Left ventricle myocardium inferior (tissue), 1 donor: ENCODE measurements around the gene CDH18. TPM values are rescaled to one million over a fixed set of nuclear protein-coding genes. Genes with fewer than 3 reads are reported as not detected.

ENCODE experiments used
- DNase-seq: peaks from one replicate; pipeline ENCODE4 v3.0.0-alpha.2; 2020
- H3K27ac ChIP-seq: fragments of 200-600 bp; replicated peaks from 2 replicates; pipeline ENCODE4 v1.8.0; 2021
- H3K27me3 ChIP-seq: fragments of 200-600 bp; 2 replicates; pipeline ENCODE4 v1.8.0; 2021; ENCODE audit warnings: low read depth
- H3K36me3 ChIP-seq: fragments of 200-600 bp; 2 replicates; pipeline ENCODE4 v1.8.0; 2021
- H3K4me1 ChIP-seq: fragments of 200-600 bp; 2 replicates; pipeline ENCODE4 v1.8.0; 2021
- H3K4me3 ChIP-seq: fragments of 200-600 bp; 2 replicates; pipeline ENCODE4 v1.8.0; 2021; ENCODE audit warnings: mild to moderate bottlenecking, moderate library complexity
- H3K9me3 ChIP-seq: fragments of 200-600 bp; replicated peaks from 2 replicates; pipeline ENCODE4 v1.8.0; 2021
- CTCF ChIP-seq: fragments of 200-600 bp; IDR thresholded peaks from 2 replicates; pipeline ENCODE4 v1.8.0; 2021; ENCODE audit warnings: antibody characterized with exemption, mild to moderate bottlenecking, borderline replicate concordance
- intact Hi-C: fragments of 100-400 bp; cut with micrococcal nuclease; formaldehyde crosslinking; loops from one replicate; pipeline ENCODE4 v1.11.0; 2022
- total RNA-seq: library from RNA; stranded (reverse); fragmentation: NEBNext Ultra II Directional; extraction: Animal tissue kit (Norgen Biotek cat#: 25700); gene quantifications from one replicate; pipeline ENCODE4 v1.2.1, GENCODE V29; 2021
- donor health status: DM: no; HTN: yes; CAD: no; lungs with severe emphysema.

Gene CDH18
- total RNA-seq, 1 donor from 2014 or later = not detected

GRCh38 chr5:19694949-19695611 is 292.9 kb downstream of the CDH18 start:
- intact Hi-C loops = no loop called here
- Histone ChIP-seq H3K4me1 (no peaks in the 10 kb centered on the region), H3K27me3 (no peaks in the 10 kb centered on the region), H3K36me3 (no peaks in the 10 kb centered on the region), H3K27ac (no peak overlapping the region), H3K9me3 (peaks cover 16% of the 10 kb centered on the region), H3K4me3 (no peak overlapping the region)
- DNase-seq = no peak
- TF ChIP-seq CTCF = no peak

GRCh38 chr5:19690978-19691377 is 297.0 kb downstream of the CDH18 start:
- Histone ChIP-seq H3K4me1 (no peaks in the 10 kb centered on the region), H3K27ac (no peak overlapping the region), H3K4me3 (no peak overlapping the region), H3K27me3 (no peaks in the 10 kb centered on the region), H3K36me3 (no peaks in the 10 kb centered on the region), H3K9me3 (peaks cover 27% of the 10 kb centered on the region)
- intact Hi-C loops = no loop called here
- no peak for DNase-seq
- no peak for TF ChIP-seq CTCF

- intact Hi-C loops = no loop called here
- TF ChIP-seq CTCF = no peak
- Histone ChIP-seq H3K27me3 (no peaks in the 10 kb centered on the region), H3K4me1 (no peaks in the 10 kb centered on the region), H3K27ac (no peak overlapping the region), H3K36me3 (no peaks in the 10 kb centered on the region), H3K9me3 (peaks cover 11% of the 10 kb centered on the region), H3K4me3 (no peak overlapping the region)
- no peak for DNase-seq
Observed at GRCh38 chr5:19685473-19685872, 302.5 kb downstream of the CDH18 start.

- Histone ChIP-seq H3K4me1 (no peaks in the 10 kb centered on the region), H3K9me3 (peaks cover 14% of the 10 kb centered on the region), H3K27ac (no peak overlapping the region), H3K4me3 (no peak overlapping the region), H3K27me3 (no peaks in the 10 kb centered on the region), H3K36me3 (no peaks in the 10 kb centered on the region)
- intact Hi-C loops = no loop called here
- DNase-seq = no peak
- no peak for TF ChIP-seq CTCF
Observed at GRCh38 chr5:19676895-19677294, 311.1 kb downstream of the CDH18 start.

- Histone ChIP-seq H3K9me3 (peaks cover 5% of the 10 kb centered on the region), H3K36me3 (no peaks in the 10 kb centered on the region), H3K4me3 (no peak overlapping the region), H3K27ac (no peak overlapping the region), H3K4me1 (no peaks in the 10 kb centered on the region), H3K27me3 (no peaks in the 10 kb centered on the region)
- no peak for DNase-seq
- intact Hi-C loops = no loop called here
- no peak for TF ChIP-seq CTCF
Observed at GRCh38 chr5:19660679-19661078, 327.3 kb downstream of the CDH18 start.
